HG03196 (cell line): Measurements from ENCODE around the gene CCDC175.
A peak's percentile ranks its signal among the peaks of the same experiment; 100 is the strongest.

Experiments
- ATAC-seq: cut with Tn5 transposase; IDR thresholded peaks from one replicate; pipeline ENCODE4 v1.9.1; 2021; ENCODE audit not compliant: unreplicated experiment

CCDC175 gene

GRCh38 chr14:59576332-59577294, at the start of gene CCDC175:
CCDC175 (minus strand) TSS chr14:59576812; CDS start chr14:59576775, 37 bp downstream.
- ATAC-seq = peak; percentile 96

- ATAC-seq = no peak
These were observed 46.0 kb upstream of the CCDC175 start for GRCh38 chr14:59622631-59623030.

GRCh38 chr14:59619061-59619460, 42.4 kb upstream of the CCDC175 start:
- ATAC-seq = no peak

- ATAC-seq = no peak
These were observed 24.4 kb upstream of the CCDC175 start for GRCh38 chr14:59601056-59601455.

- ATAC-seq = no peak
These were observed 23.8 kb upstream of the CCDC175 start for GRCh38 chr14:59600211-59600945.

GRCh38 chr14:59595071-59595470, 18.5 kb upstream of the CCDC175 start:
- no peak for ATAC-seq

- no peak for ATAC-seq
These were observed 15.2 kb upstream of the CCDC175 start for GRCh38 chr14:59591641-59592370.

GRCh38 chr14:59588101-59588500, 11.5 kb upstream of the CCDC175 start:
- no peak for ATAC-seq

GRCh38 chr14:59585891-59586554, 9.4 kb upstream of the CCDC175 start:
- ATAC-seq = no peak

GRCh38 chr14:59583755-59584154, 7.1 kb upstream of the CCDC175 start:
- no peak for ATAC-seq

- ATAC-seq = no peak
These were observed 6.4 kb upstream of the CCDC175 start for GRCh38 chr14:59582845-59583509.

GRCh38 chr14:59582161-59582560, 5.5 kb upstream of the CCDC175 start:
- ATAC-seq = no peak

- no peak for ATAC-seq
These were observed 4.3 kb upstream of the CCDC175 start for GRCh38 chr14:59580911-59581310.

- no peak for ATAC-seq
These were observed 6.5 kb downstream of the CCDC175 start for GRCh38 chr14:59570122-59570521.

- no peak for ATAC-seq
These were observed 9.9 kb downstream of the CCDC175 start for GRCh38 chr14:59566725-59567124.

GRCh38 chr14:59566296-59566695, 10.3 kb downstream of the CCDC175 start:
- no peak for ATAC-seq

- ATAC-seq = no peak
These were observed 11.5 kb downstream of the CCDC175 start for GRCh38 chr14:59565087-59565486.

- no peak for ATAC-seq
These were observed 12.2 kb downstream of the CCDC175 start for GRCh38 chr14:59564366-59564765.

GRCh38 chr14:59547310-59547709, 29.3 kb downstream of the CCDC175 start:
- ATAC-seq = no peak

- no peak for ATAC-seq
These were observed 32.7 kb downstream of the CCDC175 start for GRCh38 chr14:59543873-59544272.
